ENCODE measurements around the gene NXT1.
A peak's percentile ranks its signal among the peaks of the same experiment; 100 is the strongest.

The NXT1 gene

GRCh38 chr20:23358923-23359593 is 8.5 kb downstream of the NXT1 start:
- TF ChIP-seq, protein P1, sequence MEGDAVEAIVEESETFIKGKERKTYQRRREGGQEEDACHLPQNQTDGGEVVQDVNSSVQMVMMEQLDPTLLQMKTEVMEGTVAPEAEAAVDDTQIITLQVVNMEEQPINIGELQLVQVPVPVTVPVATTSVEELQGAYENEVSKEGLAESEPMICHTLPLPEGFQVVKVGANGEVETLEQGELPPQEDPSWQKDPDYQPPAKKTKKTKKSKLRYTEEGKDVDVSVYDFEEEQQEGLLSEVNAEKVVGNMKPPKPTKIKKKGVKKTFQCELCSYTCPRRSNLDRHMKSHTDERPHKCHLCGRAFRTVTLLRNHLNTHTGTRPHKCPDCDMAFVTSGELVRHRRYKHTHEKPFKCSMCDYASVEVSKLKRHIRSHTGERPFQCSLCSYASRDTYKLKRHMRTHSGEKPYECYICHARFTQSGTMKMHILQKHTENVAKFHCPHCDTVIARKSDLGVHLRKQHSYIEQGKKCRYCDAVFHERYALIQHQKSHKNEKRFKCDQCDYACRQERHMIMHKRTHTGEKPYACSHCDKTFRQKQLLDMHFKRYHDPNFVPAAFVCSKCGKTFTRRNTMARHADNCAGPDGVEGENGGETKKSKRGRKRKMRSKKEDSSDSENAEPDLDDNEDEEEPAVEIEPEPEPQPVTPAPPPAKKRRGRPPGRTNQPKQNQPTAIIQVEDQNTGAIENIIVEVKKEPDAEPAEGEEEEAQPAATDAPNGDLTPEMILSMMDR (conservative IDR thresholded peaks at IDR 0.05; ENCODE audit: low read depth, low read length): no peak

DNA sequence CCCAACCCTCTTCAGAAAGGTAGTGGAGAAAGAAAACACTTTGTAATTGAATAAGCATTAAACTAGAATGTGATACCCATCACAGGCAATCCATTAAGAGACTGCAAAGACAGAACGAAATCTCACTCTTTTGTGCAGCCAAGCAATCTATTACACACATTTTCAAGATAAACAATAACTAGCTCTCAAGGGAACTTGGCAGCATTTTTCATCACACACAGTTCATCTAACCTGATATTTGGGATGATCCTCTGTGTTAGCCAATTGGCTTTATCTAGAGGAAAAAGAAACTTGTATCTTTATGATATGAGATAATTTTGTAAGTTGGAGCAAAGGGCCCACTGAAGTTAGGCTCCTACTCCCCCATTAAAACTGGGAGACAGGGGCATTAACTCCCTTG is 9.9 kb downstream of the NXT1 start:
- TF ChIP-seq, protein P1 (conservative IDR thresholded peaks at IDR 0.05; ENCODE audit: low read depth, low read length): no peak
- H3K4me3 ChIP-seq (ENCODE audit: low read length): no peak overlapping the region
- no peak for DNase-seq (ENCODE audit: low read depth)

More at GRCh38 chr20:23358923-23359593, 8.5 kb downstream of the NXT1 start:
- no peak overlapping the region for H3K4me3 ChIP-seq (ENCODE audit: low read length)
- no peak for DNase-seq (ENCODE audit: low read depth)

GRCh38 chr20:23361119-23361475 is 10.5 kb downstream of the NXT1 start:
- H3K4me3 ChIP-seq (ENCODE audit: low read length): peak overlapping the region; percentile 67
- TF ChIP-seq, protein P1 (conservative IDR thresholded peaks at IDR 0.05; ENCODE audit: low read depth, low read length): no peak
- DNase-seq (ENCODE audit: low read depth): no peak

DNA sequence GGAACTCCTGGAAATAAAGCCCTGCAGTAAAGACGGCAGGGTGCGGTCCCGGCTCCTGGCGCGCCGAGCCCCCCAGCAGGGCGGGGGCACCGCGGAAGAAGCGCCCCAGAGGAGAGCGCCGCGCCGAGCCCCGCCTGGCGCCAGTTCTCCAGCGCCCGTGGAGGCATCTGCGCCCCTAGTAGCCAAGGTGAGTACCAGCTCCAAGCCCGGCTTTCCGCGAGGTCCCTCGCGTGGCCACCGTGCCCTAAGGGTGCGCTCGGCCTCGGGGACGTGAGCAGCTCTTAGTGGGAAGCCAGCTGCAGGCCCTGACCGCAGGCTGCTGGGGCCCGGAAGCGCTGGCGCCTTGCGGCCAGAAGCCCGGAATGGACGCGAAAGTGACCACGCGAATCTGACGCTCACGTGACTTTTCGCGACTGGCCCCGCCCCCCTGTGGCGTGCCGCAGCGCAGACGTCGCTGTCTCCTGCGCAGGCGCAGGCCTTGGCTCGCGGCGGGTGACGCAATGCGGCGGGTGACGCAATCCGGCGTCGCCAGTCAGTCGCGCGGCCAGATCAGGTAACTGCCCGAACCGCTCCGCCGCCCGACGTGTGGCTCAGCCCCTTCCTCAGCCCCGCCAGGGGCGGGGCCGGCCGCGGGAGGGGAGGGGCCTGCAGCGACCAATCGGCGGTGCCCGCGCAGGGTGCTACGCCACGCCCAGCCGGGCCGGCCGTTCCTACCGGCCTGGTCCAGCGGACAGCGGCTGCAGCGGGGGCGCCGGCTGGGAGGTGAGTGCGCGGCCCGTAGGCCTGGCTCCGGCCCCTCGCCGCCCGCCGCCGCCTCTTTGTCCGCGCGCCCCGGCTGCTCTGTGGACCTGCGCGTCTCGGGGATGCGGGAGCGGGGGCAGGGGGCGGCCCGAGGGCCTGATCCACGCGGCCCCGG is 11.1 kb downstream of the NXT1 start, which contains the start of gene GZF1:
TSS of gene GZF1 (plus strand) at position 707 of the 916 bp plus-strand sequence. CDS start 2,202 bp downstream, outside the sequence.
- TF ChIP-seq, protein P1 (conservative IDR thresholded peaks at IDR 0.05; ENCODE audit: low read depth, low read length): no peak
- H3K4me3 ChIP-seq (ENCODE audit: low read length): peak within 1 kb of the TSS; percentile 77
- DNase-seq (ENCODE audit: low read depth): peak; percentile 88

DNA sequence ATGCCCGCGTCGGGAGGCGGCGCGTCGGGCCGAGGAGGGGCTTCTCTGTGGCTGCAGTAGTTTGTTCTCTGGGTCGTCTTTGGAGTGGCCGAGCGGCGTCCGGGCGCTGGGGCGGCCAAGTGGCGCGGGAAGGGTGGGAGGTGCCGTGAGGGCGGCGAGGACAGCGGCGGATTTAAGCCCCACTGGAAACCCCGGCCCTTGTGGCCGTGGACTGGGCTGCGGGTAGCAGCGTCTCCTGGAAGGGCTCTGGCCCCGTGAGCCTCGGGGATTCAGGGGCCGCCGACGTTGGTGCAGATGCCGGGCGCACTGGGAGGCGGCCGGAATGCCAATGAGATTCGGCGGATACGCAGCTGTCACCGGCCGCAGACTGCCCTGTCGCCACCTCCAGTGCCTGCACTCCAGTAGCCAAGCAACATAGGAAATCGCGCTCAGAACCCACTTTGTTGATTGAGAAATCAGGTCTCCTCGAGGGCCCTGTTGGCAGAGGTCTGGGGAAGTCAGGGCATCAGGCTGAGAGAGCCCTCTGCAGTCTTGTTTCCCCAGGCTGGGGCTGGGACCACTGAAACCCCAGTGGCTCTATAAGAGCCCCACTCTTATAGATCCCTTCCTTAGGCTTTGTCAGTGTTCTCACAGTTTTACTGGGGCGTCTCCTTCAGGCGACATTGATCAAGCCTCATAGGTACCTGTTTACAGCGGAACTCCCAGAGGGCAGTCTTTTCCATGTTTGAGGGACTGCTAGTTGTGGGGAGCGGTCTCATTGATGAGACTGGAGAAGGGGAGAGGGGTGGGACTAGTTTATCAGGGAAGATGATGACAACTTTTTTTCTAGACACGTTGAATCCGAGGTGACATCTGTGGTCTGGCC is 12.0 kb downstream of the NXT1 start:
- no peak for DNase-seq (ENCODE audit: low read depth)
- H3K4me3 ChIP-seq (ENCODE audit: low read length): peak overlapping the region; percentile 77
- TF ChIP-seq, protein P1 (conservative IDR thresholded peaks at IDR 0.05; ENCODE audit: low read depth, low read length): no peak

GRCh38 chr20:23363257-23363649 is 12.7 kb downstream of the NXT1 start:
- no peak for DNase-seq (ENCODE audit: low read depth)
- TF ChIP-seq, protein P1 (conservative IDR thresholded peaks at IDR 0.05; ENCODE audit: low read depth, low read length): no peak
- H3K4me3 ChIP-seq (ENCODE audit: low read length): peak overlapping the region; percentile 77
